GM18951 (cell line): Measurements from ENCODE around the gene WASF3.
"Not testable (repeated sequence)": the region's sequence is repeated elsewhere in the genome, so short reads cannot be mapped to it uniquely, and the experiment has no call there.

Source experiments
- POLR2A ChIP-seq: IDR thresholded peaks from 4 replicates; pipeline ENCODE4 v1.6.1; 2011; ENCODE audit warnings: mild to moderate bottlenecking; ENCODE audit not compliant: insufficient read length, insufficient read depth; ENCODE audit errors: extremely low read depth
- in situ Hi-C: fragments of 300-500 bp; cut with MboI; formaldehyde crosslinking; loops from one replicate; pipeline ENCODE4 v1.12.0; 2022; ENCODE audit warnings: low sequenced_read_pairs, mixed read lengths, inconsistent platforms; ENCODE audit not compliant: unreplicated experiment

Gene WASF3

DNA sequence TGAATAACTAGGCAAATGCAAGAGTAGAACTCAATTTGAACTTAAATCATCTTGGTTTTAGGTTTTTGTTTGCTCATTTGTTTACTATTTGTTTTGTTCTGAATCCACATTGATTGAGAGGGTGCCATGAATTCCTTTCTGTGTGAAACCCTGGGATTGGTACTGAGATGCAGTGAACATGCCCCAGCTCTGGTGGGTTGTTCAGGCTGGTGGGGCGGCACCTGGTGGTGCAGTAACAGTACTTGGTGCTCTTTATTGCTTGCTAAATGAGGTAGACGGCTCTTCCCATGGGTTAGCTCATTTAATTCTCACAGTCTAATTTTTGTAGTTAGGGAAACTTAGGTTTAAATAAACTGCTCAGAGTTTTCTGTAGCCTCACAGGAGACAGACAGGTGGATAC is 48.4 kb downstream of the WASF3 start:
- in situ Hi-C loops = no loop called here

DNA sequence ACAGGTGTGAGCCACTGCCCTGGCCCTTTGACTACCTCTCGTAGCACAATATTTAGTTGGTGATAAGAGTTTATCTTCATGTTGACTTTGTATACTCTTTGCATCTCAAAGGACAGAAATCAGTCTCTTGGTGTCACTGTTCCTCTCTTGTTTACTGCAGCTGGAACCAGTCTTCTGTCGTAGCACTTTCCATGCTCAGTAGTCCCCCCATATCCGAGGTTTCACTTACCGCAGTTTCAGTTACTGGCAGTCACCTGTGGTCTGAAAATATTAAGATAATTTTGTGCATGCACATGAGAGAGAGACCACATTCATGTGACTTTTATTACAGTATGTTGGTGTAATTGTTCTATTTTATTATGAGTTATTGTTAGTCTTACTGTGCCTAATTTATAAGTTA is 49.1 kb downstream of the WASF3 start:
- in situ Hi-C loops = no loop called here
- no peak for TF ChIP-seq POLR2A

More for the DNA sequence above, 48.4 kb downstream of the WASF3 start:
- no peak for TF ChIP-seq POLR2A

DNA sequence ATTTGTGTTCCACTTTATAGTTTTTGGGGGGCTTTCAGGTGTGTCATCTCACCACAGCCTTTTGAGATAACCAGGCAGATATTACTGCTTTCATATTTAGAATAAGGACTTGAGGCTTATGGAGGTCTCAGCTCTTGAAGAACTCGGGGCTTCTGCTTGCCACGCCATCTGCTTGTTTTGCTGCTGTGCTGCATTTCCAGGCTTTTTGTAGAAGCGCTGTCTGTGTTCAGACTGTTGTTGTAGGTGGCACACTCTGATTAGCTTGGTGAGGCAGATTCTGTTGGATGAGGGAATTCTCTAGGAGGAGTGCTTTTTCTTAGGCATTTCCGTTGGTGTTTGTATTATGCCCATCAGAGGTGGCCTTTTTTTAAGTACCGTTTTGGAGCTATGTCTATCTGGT is 57.2 kb downstream of the WASF3 start:
- TF ChIP-seq POLR2A = no peak
- in situ Hi-C loops = no loop called here

DNA sequence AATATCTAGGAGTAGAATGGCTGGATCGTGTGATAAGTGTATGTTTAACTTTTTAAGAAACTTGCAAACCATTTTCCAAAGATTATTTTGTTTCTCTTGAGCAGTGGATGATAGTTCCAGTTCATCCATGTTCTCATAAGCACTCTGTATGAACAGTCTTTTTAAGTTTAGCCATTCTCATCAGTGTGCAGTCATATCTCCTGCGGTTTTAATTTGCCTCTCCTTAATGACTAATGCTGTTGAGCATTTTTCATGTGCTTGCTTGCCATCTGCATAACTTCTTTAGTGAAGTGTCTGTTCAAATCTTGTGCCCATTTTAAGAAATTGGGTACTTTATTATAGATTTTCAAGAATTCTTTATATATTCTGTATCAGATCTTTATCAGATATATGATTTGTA is 58.6 kb downstream of the WASF3 start:
- in situ Hi-C loops = no loop called here
- no peak for TF ChIP-seq POLR2A

DNA sequence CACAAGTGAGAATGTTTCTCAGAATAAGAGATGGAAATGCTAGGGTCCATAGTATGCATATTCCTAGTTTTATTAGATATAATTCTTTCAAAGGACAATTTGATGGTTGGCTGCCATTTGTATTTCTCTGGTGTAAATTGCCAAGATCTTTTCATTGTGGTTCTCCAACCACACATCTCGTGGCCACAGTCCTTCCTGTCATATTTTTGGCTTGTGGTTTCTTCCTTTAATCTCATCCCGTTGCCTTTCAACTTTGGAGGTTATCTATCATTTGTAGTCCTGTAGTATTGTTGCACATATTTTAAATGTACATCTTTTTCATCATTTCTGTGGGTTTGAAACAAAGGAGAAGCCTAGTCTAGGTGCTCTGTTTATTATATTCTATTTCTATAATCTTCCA is 61.2 kb downstream of the WASF3 start:
- no peak for TF ChIP-seq POLR2A
- in situ Hi-C loops = no loop called here

DNA sequence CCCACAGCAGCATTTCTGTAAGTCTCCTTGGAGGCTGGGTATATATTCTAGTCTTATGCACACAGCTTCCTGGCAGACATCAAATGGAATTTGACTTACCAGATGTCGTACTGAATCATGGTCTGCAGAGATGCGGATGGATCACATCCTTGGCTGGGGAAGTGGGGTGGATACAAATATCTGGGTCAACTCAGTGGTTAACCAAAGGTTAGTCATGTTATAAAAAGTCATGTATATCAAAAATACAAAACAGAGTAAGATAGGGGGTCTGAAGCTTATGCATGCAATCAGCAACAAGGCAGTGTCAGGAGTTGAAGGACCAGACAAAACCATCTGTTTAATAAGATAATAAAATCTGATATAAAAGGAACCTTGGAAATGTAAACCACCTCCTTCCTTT is 61.9 kb downstream of the WASF3 start:
- in situ Hi-C loops = no loop called here
- no peak for TF ChIP-seq POLR2A

DNA sequence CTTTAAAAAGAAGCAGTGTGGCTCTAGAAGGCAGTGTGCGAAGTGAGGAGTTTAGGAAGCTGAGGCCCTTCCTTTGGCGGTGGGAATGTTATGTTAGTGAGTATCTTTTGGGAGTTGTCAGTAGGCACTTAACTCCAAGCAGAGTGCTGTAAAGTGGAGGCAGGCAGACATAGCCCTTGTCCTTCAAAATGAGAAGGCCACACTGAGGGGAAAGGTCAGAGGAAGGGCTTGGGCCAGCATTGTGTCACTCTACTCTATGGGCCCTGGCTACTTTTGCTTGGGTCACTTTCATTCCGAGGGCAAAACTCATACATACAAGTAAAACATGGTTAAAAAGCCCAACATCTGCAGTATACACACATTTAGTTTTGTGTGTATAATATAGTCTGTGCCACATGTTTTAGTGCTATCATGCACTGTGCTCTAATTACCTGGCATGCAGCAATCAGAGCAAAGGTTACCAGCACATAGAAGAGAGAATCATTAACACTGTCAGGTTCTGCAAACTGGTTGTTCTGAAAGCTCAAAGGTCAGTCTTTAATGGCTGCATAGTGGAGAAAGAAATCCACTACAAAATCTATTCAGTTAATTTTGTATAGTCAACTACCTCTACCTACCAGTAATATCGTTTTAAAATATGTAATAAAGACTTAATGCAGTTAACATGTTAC is 64.4 kb downstream of the WASF3 start:
- no peak for TF ChIP-seq POLR2A
- in situ Hi-C loops = no loop called here

DNA sequence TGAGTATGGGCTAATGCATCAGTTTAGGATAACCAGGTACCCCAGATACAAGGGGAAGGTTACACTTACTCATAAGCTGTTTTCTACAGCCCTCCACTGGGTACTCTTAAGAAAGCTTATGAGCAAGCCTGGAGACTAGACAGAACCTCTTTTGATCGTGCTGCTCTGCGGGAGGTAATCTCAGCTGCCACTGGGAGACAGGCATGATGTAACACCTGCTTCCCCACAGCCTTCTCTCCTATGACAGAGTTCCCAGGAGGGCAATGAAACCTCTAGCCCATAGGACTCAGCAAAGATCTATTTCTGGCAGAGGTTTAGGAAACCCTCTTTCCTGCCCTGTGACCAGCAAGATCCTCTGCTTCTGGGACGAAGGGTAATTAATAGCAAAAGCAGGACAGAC is 65.6 kb downstream of the WASF3 start:
- in situ Hi-C loops = no loop called here
- TF ChIP-seq POLR2A = no peak

DNA sequence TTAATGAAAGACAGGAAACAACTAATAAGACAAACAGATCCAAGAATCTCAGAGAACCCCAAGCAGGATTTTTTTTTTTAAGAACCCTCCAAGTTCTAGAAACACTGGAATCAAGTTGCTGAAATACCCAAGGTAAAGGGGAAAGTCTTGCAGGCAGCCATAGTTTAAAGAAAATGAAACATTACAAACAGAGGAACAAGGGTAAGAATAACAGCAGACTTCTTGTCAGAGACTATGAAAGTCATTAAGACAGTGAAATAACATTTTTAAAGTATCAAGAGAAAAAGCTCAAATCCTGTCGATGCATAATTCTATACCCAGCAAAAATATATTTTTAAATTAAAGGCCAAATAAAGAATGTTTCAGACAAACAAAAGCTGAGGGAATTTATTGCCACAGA is 67.1 kb downstream of the WASF3 start:
- in situ Hi-C loops = no loop called here
- TF ChIP-seq POLR2A = no peak

DNA sequence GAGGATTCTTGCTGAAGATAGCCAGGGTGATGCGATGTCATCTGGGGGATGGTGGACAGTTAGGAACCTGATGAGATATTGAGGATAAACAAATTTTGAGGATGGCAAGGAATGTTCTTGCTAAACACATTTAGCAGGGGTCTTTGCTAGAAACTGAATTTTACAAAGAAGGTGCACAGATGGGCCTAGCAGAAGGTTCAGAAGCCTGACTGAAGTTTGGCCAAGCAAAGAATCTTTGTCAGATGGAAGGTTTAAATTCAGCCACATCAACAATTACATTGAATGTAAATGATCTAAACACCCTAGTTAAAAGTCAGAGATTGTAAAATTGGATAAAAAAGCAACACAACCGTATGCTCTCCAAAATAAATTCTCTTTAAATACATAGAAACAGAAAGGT is 68.8 kb downstream of the WASF3 start:
- no peak for TF ChIP-seq POLR2A
- in situ Hi-C loops = no loop called here

DNA sequence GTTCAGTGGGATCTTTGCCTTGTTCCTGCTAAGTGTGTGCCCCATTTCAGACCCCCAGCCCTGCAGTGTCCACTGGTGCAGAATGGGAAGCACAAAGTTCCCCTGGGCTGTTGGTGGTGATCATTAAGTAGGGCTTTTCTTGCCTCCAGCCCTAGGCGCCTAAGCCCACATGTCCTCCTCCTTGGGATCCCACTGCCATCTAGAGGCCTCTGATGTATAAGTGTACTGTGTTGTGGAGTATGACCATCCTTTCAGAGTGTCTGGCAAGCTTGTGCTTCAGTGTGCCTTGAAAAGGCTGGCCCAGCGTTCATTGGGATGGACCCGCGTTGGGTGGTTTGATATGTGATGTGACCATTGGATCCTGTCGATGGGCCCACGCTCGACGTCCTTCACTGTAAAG is 71.2 kb downstream of the WASF3 start:
- TF ChIP-seq POLR2A = no peak
- in situ Hi-C loops = no loop called here

DNA sequence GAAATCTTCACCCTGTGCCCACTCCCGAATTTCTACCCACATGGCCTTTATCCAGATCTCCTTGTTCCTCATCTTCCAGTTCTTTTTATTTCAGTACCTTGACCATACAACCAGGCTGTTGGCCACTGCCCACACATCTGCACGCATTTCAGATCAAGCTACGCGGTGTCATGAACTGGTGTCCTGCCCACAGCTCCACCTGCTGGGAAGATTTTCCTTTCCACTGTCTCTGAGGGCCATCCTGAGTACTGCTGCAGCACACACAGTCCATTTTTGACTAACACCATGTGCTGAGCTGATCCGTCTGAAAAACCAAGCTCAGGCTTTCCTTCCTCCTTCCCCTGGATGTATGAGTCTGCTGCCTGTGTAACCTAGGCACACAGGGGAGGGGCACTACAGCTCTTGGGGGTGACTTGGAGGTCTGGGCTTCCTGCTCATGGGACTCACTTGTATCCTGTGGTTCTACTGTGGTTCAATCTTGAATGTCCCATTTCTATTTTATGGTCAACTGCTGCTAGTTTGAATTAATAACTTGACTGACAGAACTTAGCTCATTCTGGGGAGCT is 71.9 kb downstream of the WASF3 start:
- TF ChIP-seq POLR2A = no peak
- in situ Hi-C loops = no loop called here

DNA sequence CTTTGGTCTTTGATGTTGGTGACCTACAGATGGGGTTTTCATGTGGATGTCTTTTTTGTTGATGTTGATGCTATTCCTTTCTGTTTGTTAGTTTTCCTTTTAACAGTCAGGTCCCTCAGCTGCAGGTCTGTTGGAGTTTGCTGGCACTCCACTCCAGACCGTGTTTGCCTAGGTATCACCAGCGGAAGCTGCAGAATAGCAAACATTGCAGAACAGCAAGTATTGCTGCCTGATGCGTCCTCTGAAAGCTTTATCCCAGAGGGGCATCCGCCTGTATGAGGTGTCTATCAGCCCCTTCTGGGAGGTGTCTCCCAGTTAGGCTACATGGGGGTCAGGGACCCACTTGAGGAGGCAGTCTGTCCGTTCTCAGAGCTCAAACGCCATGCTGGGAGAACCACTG is 78.2 kb downstream of the WASF3 start:
- in situ Hi-C loops = not testable (repeated sequence)

DNA sequence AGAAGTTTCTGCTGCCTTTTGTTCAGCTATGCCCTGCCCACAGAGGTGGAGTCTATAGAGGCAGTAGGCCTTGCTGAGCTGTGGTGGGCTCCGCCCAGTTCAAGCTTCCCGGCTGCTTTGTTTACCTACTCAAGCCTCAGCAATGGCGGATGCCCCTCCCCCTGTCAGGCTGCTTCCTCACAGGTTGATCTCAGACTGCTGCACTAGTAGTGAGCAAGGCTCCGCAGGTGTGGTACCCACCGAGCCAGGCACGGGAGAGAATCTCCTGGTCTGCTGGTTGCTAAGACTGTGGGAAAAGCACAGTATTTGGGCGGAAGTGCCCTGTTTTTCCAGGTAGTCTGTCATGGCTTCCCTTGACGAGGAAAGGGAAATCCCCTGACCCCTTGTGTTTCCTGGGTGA is 78.6 kb downstream of the WASF3 start:
- in situ Hi-C loops = not testable (repeated sequence)

DNA sequence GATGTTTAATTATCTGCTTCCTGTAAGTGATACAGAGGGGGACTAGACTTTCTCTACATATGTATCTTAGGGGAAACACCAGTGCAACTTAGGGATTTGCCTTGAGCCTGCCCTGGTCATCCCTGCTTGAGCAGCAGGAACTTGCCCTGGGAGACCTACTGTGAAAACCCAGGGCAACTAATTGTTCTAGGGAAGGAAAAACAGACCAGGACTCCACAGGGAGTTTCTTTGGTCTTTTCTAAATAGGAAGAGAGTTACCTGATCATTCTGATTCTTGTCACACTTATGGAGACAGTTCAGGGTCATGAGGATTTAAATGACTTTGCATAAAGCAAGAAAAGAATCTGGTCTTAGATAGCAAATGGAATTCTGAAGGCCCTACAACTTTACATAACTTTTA is 89.1 kb downstream of the WASF3 start:
- in situ Hi-C loops = no loop called here
- no peak for TF ChIP-seq POLR2A

DNA sequence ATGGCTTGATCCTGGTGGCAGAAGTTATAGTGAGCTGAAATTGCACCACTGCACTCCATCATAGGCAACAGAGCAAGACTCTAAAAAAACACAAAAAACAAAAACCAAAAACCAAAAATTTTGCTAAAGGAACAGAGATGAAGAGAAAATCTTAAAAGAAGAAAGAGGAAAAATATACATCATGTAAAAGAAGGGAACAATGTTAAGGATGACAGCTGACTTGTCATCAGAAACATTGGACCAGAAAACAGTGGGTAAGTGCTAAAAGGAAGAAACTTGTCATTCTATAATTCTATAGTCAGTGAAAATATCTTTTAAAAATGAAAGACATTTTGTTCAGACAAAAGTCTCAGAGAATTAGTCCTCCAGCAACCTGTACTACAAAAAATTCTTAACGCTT is 93.8 kb downstream of the WASF3 start:
- TF ChIP-seq POLR2A = no peak
- in situ Hi-C loops = no loop called here
